ENCODE results near the gene SASH1. TPM values are rescaled to one million over a fixed set of nuclear protein-coding genes. Genes with fewer than 3 reads are reported as not detected.
"Not testable (repeated sequence)": the region's sequence is repeated elsewhere in the genome, so short reads cannot be mapped to it uniquely, and the experiment has no call there.

The SASH1 gene
- total RNA-seq, 6 experiments from 2014 or later, result 66.0 to 91.4 (median 88.4) TPM

DNA sequence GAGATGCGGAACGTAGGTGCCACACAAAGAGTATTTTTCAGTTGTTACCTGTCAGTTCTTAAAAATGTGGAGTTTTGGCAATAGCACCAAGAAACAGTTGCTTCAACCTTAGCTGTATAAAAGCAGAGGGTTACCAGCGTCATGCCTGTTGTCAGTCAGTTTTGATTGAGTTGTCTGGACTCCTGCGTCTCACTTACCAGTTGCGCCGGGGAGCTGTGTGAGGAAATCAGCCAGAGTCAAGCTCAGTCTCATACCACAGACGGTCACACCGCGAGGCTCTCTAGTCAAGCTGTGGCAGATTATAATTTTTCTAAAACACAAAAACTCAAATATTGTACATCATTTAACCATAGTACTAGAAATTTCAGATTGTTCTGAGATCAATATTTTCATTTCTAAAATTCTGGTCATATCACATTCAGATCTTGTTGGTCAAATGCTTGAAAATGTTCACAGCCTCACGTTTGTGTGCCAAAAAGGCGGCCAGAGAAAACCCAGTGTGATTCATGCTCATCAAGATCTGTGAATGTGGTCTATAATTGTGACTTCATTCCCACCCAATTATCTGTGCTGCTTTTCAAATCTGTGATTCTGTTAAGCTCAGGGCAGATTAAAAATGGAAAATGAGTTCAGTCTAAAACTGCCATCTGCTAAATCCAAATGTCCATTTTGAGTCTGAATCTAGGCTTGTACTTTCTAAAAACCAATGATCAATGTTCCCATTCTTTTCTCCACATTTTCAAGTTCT lies 37.5 kb downstream of the SASH1 start:
- peaks cover 53% of the 10 kb centered on the region for H3K4me1 Mint-ChIP-seq (ENCODE audit: low read depth)
- DNase-seq, result no peak
- H3K36me3 Mint-ChIP-seq (ENCODE audit: low read depth), result peaks cover 39% of the 10 kb centered on the region
- no peaks in the 10 kb centered on the region for H3K27me3 Mint-ChIP-seq (ENCODE audit: insufficient read depth)
- no peaks in the 10 kb centered on the region for H3K9me3 Mint-ChIP-seq
- peak overlapping the region; percentile 38; the same call in 1 of the 2 replicates for H3K27ac Mint-ChIP-seq
- TF ChIP-seq, protein P1, sequence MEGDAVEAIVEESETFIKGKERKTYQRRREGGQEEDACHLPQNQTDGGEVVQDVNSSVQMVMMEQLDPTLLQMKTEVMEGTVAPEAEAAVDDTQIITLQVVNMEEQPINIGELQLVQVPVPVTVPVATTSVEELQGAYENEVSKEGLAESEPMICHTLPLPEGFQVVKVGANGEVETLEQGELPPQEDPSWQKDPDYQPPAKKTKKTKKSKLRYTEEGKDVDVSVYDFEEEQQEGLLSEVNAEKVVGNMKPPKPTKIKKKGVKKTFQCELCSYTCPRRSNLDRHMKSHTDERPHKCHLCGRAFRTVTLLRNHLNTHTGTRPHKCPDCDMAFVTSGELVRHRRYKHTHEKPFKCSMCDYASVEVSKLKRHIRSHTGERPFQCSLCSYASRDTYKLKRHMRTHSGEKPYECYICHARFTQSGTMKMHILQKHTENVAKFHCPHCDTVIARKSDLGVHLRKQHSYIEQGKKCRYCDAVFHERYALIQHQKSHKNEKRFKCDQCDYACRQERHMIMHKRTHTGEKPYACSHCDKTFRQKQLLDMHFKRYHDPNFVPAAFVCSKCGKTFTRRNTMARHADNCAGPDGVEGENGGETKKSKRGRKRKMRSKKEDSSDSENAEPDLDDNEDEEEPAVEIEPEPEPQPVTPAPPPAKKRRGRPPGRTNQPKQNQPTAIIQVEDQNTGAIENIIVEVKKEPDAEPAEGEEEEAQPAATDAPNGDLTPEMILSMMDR (IDR thresholded peaks at IDR 0.05), result no peak
- no peak overlapping the region for H3K4me3 Mint-ChIP-seq

DNA sequence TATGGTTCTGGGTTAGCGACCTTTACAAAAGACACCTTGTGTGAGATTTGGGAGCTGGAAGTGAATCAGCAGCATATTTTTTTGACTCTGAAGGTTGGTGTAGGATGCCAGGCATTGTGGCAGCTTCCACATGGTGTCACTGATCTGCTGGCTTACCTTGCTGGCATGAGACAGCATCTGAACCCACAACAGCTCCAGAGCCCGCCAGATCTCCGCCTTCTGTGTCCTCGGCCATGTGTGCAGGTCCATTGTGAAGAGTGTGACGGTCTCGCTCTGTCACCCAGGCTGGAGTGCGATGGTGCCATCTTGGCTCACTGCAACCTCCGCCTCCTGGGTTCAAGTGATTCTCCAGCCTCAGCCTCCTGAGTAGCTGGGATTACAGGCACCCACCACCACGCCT lies 39.4 kb downstream of the SASH1 start:
- H3K4me3 Mint-ChIP-seq; H3K9me3 Mint-ChIP-seq; DNase-seq; H3K27me3 Mint-ChIP-seq (ENCODE audit: insufficient read depth): not testable (repeated sequence)
- peaks cover 38% of the 10 kb centered on the region for H3K36me3 Mint-ChIP-seq (ENCODE audit: low read depth)
- peak overlapping the region; percentile 21 for H3K27ac Mint-ChIP-seq
- peaks cover 51% of the 10 kb centered on the region for H3K4me1 Mint-ChIP-seq (ENCODE audit: low read depth)

DNA sequence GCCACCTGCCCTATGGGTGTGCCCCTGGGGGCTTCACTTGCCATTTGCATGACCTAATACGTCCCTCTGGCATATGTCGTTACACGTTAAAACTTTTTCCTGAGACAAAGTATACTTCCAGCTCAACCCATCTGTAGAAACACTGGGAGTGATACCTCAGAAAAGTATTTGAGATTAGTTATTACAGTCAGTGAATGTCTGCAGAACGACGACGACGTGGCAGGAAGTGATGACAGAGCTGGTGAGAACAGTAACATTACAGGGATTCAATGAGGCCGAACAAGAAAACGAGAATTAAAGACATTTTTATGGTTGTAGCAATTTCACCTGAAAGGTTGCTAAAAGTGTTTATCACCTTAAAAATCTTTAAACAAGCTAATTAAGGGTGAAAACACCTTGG lies 40.2 kb downstream of the SASH1 start:
- Mint-ChIP-seq H3K27me3 (ENCODE audit: insufficient read depth) (no peaks in the 10 kb centered on the region), H3K9me3 (no peaks in the 10 kb centered on the region), H3K36me3 (ENCODE audit: low read depth) (peaks cover 32% of the 10 kb centered on the region), H3K27ac (no peak overlapping the region), H3K4me3 (no peak overlapping the region), H3K4me1 (ENCODE audit: low read depth) (peaks cover 51% of the 10 kb centered on the region)
- TF ChIP-seq, protein P1 (IDR thresholded peaks at IDR 0.05), result no peak
- DNase-seq, result no peak

DNA sequence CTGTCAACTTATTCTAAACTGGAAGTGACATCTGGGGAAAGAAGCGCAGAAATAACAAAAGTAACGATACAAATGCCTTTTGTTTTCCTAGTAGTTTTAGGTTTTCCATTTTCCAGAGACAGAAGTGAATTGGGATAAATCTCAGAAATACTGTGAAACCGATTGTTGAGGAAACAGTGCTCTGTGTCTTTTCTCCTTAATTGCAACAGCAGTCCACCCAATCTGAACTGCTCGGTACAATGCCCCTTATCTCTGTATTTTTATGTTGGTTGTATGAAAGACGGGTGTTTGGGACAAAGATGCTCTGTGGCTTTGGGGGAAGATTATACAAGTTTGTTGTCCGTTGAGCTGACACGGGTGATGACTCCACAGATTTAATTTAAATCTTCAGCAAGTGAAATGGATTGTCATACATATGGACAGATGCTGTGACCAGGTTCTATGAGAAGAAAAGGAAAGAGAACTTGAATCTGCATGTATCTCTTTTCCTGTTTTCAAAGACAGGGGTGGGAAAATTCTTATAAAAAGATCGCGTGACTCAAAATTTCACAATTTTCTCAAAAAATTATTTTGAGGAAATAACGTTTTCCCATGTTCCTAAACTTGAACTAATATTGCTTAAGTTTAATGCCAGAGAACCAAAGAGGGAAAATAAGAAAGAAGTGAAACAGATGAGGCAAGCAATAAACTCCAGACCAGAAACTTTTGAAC lies 41.2 kb downstream of the SASH1 start:
- no peaks in the 10 kb centered on the region for H3K27me3 Mint-ChIP-seq (ENCODE audit: insufficient read depth)
- no peak for DNase-seq
- H3K27ac Mint-ChIP-seq, result no peak overlapping the region
- peaks cover 29% of the 10 kb centered on the region for H3K36me3 Mint-ChIP-seq (ENCODE audit: low read depth)
- H3K4me1 Mint-ChIP-seq (ENCODE audit: low read depth), result peaks cover 46% of the 10 kb centered on the region
- no peak overlapping the region for H3K4me3 Mint-ChIP-seq
- TF ChIP-seq, protein P1 (IDR thresholded peaks at IDR 0.05), result no peak
- no peaks in the 10 kb centered on the region for H3K9me3 Mint-ChIP-seq

DNA sequence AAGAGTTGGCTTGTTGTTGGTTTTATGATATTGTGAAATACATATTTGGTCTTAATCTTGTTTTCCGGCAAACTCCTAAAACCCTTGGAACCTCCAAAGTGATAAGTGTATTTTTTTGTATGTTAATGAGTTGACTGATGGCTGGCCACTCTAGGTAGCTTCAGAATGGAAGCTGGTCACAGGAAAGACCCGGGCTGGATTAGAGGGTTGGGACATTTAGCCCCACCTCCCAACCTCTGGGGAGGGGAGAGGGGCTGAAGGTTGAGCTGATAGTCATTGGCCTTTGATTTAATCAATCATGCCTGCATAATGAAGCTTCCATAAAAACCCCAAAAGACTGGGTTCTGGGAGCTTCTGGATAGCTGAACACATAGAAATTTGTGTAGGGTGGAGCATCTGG lies 42.7 kb downstream of the SASH1 start:
- H3K36me3 Mint-ChIP-seq (ENCODE audit: low read depth), result peaks cover 23% of the 10 kb centered on the region
- no peaks in the 10 kb centered on the region for H3K27me3 Mint-ChIP-seq (ENCODE audit: insufficient read depth)
- DNase-seq, result no peak
- peaks cover 32% of the 10 kb centered on the region for H3K4me1 Mint-ChIP-seq (ENCODE audit: low read depth)
- no peak overlapping the region for H3K27ac Mint-ChIP-seq
- no peaks in the 10 kb centered on the region for H3K9me3 Mint-ChIP-seq
- no peak overlapping the region for H3K4me3 Mint-ChIP-seq
- TF ChIP-seq, protein P1 (IDR thresholded peaks at IDR 0.05), result no peak

DNA sequence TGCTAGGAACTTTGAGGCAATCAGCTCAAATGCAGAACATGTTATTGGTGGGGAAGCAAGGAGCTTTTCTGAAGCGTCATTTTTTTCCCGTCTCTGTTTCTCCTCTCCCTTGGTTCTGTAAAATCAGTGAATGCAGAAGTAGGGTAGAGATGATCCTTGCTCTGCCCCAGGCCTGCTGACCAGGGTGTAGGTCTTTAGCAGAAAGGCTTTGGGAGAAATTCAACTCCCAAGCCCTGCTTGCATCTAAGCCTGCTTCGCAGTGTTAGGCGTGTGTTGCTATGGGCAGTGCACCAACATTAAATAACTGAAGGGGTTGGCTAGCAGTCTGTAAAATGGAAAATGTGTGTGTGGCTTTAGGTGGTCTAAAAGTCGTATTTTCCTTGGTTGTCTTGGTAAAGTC lies 45.9 kb downstream of the SASH1 start:
- Mint-ChIP-seq H3K4me3 (no peak overlapping the region), H3K27ac (no peak overlapping the region), H3K9me3 (no peaks in the 10 kb centered on the region), H3K27me3 (ENCODE audit: insufficient read depth) (no peaks in the 10 kb centered on the region), H3K4me1 (ENCODE audit: low read depth) (peaks cover 26% of the 10 kb centered on the region), H3K36me3 (ENCODE audit: low read depth) (peaks cover 23% of the 10 kb centered on the region; the same call in 1 of the 2 replicates)
- no peak for DNase-seq
- TF ChIP-seq, protein P1 (IDR thresholded peaks at IDR 0.05), result no peak
